Measurements from ENCODE around the gene WIPI1.

DNA sequence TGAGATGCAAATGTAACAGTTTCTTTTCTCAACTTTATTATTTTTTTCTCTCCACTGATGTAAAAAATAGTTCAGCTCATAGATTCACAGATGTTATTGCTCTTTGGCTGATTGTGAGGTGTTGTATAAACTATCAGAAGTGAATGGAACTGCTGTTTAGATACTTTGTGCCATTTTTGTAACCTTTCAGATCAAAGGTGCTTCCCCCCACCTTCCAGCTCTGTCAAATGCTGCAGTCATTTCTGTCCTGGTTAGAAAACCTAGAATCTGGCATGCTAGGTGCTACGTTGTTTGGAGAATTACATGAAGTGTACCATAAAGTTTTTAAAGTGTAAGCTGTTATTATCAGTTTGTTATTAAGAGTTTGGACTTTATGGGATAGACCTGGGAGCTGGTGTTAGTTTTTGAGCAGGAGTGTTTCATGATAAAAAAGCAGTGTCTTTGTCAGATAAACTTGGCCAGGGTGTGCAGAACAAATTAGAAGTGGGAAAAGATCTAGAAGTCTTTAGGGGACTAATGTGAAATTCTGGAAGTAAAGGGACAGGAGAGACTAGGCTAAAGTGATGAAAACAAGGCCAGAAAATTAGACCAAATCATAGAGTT lies 1.8 kb upstream of the WIPI1 start:
- no peak for TF ChIP-seq YY1 (IDR thresholded peaks at IDR 0.05; ENCODE audit: insufficient read depth, insufficient read length)
- no peak for TF ChIP-seq ZNF274 (IDR thresholded peaks at IDR 0.05; ENCODE audit: low read depth, low read length)
